ENCODE data around the gene COBL. TPM values are rescaled to one million over a fixed set of nuclear protein-coding genes. Genes with fewer than 3 reads are reported as not detected.

The COBL gene
- total RNA-seq, 1 experiment from 2014 or later = 0.39 TPM

DNA sequence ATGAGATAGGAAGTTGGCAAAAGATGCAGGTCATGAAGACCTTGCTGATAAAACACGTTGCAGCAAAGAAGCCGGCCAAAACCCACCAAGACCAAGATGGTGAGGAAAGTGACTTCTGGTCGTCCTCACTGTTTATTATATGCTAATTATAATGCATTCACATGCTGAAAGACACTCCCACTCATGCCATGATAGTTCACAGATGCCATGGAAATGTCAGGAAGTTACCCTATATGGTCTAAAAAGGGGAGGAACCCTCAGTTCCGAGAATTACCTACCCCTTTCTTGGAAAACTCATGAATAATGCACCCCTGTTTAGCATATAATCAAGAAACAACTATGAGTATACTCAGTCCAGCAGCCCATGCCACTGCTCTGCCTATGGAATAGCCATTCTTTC, 331.5 kb downstream of the COBL start:
- BruUV-seq (replicated peaks) = no TSS peak
- no peaks in the 10 kb centered on the region for H3K9me3 ChIP-seq (ENCODE audit: control insufficient read depth, insufficient read depth, low read depth, low read length)
- TF ChIP-seq SIN3A (IDR thresholded peaks at IDR 0.05; ENCODE audit: borderline replicate concordance, insufficient read depth, low read depth, low read length) = no peak
- TF ChIP-seq, protein P1, sequence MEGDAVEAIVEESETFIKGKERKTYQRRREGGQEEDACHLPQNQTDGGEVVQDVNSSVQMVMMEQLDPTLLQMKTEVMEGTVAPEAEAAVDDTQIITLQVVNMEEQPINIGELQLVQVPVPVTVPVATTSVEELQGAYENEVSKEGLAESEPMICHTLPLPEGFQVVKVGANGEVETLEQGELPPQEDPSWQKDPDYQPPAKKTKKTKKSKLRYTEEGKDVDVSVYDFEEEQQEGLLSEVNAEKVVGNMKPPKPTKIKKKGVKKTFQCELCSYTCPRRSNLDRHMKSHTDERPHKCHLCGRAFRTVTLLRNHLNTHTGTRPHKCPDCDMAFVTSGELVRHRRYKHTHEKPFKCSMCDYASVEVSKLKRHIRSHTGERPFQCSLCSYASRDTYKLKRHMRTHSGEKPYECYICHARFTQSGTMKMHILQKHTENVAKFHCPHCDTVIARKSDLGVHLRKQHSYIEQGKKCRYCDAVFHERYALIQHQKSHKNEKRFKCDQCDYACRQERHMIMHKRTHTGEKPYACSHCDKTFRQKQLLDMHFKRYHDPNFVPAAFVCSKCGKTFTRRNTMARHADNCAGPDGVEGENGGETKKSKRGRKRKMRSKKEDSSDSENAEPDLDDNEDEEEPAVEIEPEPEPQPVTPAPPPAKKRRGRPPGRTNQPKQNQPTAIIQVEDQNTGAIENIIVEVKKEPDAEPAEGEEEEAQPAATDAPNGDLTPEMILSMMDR (IDR thresholded peaks at IDR 0.05) = no peak
- no peak for TF ChIP-seq TCF7L2 (IDR thresholded peaks at IDR 0.05; ENCODE audit: low read depth, low read length)
- peaks cover 5% of the 10 kb centered on the region; the same call in 1 of the 2 replicates for H3K27me3 ChIP-seq (ENCODE audit: control insufficient read depth, insufficient read depth, low read length)
- no peaks in the 10 kb centered on the region for H3K4me1 ChIP-seq (ENCODE audit: control insufficient read depth, insufficient read depth, low read length)
- CTCF ChIA-PET = no interaction called here
- intact Hi-C loops (cut with micrococcal nuclease; ENCODE audit: unreplicated experiment) (no loop called here), in situ Hi-C loops (cut with HindIII; ENCODE audit: low pct_unique_long_range_greater_than_20kb, low sequenced_read_pairs) (no loop called here)
- DNase-seq (ENCODE audit: low read depth, low spot score) (no peak), ATAC-seq (no peak)
- no peak overlapping the region for H3K27ac ChIP-seq (ENCODE audit: low read length)
- POLR2A ChIA-PET = no interaction called here
- no peaks in the 10 kb centered on the region for H3K36me3 ChIP-seq (ENCODE audit: control insufficient read depth, insufficient read depth, low read length)
- H3K4me3 ChIP-seq (ENCODE audit: low read depth in 2 of 2, low read length in 2 of 2) = no peak overlapping the region

DNA sequence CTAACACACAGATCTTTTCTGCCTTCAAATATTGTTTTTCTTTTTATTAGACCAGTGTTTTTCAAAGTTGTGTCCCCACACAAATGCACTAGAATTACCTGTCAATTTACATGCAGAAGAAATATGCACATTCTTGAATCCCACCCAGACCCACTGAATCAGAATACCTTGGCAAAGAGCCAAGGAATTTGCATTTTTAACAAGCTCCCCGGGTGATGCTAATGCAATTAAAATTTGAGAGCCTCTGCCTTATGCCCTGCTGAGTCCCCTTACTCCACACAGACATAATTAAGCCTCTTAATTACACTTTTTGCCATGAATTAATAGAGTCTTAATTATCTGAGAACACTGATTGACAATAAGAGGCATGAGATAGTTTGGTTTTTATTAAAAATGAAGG, 332.8 kb downstream of the COBL start:
- DNase-seq (ENCODE audit: low read depth, low spot score) (no peak), ATAC-seq (no peak)
- intact Hi-C loops (cut with micrococcal nuclease; ENCODE audit: unreplicated experiment) (no loop called here), in situ Hi-C loops (cut with HindIII; ENCODE audit: low pct_unique_long_range_greater_than_20kb, low sequenced_read_pairs) (no loop called here)
- TF ChIP-seq POLR2AphosphoS5 (IDR thresholded peaks at IDR 0.05; ENCODE audit: low read depth, low read length) = no peak
- ChIA-PET POLR2A (no interaction called here), CTCF (no interaction called here)
- Histone ChIP-seq H3K27me3 (ENCODE audit: control insufficient read depth, insufficient read depth, low read length) (peaks cover 5% of the 10 kb centered on the region; the same call in 1 of the 2 replicates), H3K36me3 (ENCODE audit: control insufficient read depth, insufficient read depth, low read length) (no peaks in the 10 kb centered on the region), H3K4me3 (ENCODE audit: low read depth in 2 of 2, low read length in 2 of 2) (no peak overlapping the region), H3K4me1 (ENCODE audit: control insufficient read depth, insufficient read depth, low read length) (no peaks in the 10 kb centered on the region), H3K27ac (ENCODE audit: low read length) (no peak overlapping the region), H3K9me3 (ENCODE audit: control insufficient read depth, insufficient read depth, low read depth, low read length) (no peaks in the 10 kb centered on the region)
- no TSS peak for BruUV-seq (replicated peaks)

DNA sequence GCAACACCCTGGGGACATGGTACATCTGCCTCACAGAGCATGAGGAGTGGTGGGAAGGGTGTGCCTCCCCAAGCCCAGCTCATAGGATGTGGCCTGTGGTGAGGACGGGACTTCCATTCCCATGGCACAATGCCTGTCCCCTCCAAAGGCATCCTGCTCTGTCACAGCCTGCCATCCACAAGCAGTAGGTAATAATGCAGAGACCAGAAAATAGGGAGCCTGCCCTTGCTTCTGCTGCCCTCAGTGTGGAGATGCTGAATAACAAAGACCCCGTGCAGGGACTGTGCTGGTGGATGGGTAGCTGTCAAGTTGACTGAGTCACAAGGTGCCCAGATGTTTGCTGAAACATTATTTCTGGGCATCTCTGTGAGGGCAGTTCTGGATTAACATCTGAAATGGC, 334.0 kb downstream of the COBL start:
- BruUV-seq (replicated peaks) = no TSS peak
- POLR2A ChIA-PET = no interaction called here
- TF ChIP-seq, protein P2, sequence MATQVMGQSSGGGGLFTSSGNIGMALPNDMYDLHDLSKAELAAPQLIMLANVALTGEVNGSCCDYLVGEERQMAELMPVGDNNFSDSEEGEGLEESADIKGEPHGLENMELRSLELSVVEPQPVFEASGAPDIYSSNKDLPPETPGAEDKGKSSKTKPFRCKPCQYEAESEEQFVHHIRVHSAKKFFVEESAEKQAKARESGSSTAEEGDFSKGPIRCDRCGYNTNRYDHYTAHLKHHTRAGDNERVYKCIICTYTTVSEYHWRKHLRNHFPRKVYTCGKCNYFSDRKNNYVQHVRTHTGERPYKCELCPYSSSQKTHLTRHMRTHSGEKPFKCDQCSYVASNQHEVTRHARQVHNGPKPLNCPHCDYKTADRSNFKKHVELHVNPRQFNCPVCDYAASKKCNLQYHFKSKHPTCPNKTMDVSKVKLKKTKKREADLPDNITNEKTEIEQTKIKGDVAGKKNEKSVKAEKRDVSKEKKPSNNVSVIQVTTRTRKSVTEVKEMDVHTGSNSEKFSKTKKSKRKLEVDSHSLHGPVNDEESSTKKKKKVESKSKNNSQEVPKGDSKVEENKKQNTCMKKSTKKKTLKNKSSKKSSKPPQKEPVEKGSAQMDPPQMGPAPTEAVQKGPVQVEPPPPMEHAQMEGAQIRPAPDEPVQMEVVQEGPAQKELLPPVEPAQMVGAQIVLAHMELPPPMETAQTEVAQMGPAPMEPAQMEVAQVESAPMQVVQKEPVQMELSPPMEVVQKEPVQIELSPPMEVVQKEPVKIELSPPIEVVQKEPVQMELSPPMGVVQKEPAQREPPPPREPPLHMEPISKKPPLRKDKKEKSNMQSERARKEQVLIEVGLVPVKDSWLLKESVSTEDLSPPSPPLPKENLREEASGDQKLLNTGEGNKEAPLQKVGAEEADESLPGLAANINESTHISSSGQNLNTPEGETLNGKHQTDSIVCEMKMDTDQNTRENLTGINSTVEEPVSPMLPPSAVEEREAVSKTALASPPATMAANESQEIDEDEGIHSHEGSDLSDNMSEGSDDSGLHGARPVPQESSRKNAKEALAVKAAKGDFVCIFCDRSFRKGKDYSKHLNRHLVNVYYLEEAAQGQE (IDR thresholded peaks at IDR 0.05; ENCODE audit: insufficient read depth in 1 of 2, low read depth in 2 of 2, low read length in 1 of 2) = no peak
- TF ChIP-seq, protein P1 (IDR thresholded peaks at IDR 0.05) = peak; percentile 12; the same call in 1 of the 2 replicates
- TF ChIP-seq POLR2AphosphoS5 (IDR thresholded peaks at IDR 0.05; ENCODE audit: low read depth, low read length) = no peak
- no peak overlapping the region for H3K27ac ChIP-seq (ENCODE audit: low read length)
- H3K4me3 ChIP-seq (ENCODE audit: low read depth in 2 of 2, low read length in 2 of 2) = no peak overlapping the region
- intact Hi-C loops (cut with micrococcal nuclease; ENCODE audit: unreplicated experiment) = no loop called here
- no peaks in the 10 kb centered on the region for H3K4me1 ChIP-seq (ENCODE audit: control insufficient read depth, insufficient read depth, low read length)
- in situ Hi-C loops (cut with HindIII; ENCODE audit: low pct_unique_long_range_greater_than_20kb, low sequenced_read_pairs) = no loop called here
- CTCF ChIA-PET = no interaction called here
- H3K9me3 ChIP-seq (ENCODE audit: control insufficient read depth, insufficient read depth, low read depth, low read length) = no peaks in the 10 kb centered on the region
- H3K36me3 ChIP-seq (ENCODE audit: control insufficient read depth, insufficient read depth, low read length) = no peaks in the 10 kb centered on the region
- peaks cover 5% of the 10 kb centered on the region for H3K27me3 ChIP-seq (ENCODE audit: control insufficient read depth, insufficient read depth, low read length)
- DNase-seq (ENCODE audit: low read depth, low spot score) (no peak), ATAC-seq (no peak)
